ENCODE data around the gene PCGF1. TPM values are rescaled to one million over a fixed set of nuclear protein-coding genes. Genes with fewer than 3 reads are reported as not detected.

Gene PCGF1
- total and polyA plus RNA-seq, 2 of the 13 experiments (the other 11 are each of a cell fraction or from before 2014, with no cell fraction given) = 20.4 to 22.6 TPM

- TF ChIP-seq SAFB2 (CRISPR knock-in tag; IDR thresholded peaks at IDR 0.05; ENCODE audit: borderline replicate concordance, low read depth) = peak; percentile 100
- peak; percentile 94 for TF ChIP-seq MAF1 (CRISPR knock-in tag; IDR thresholded peaks at IDR 0.05; ENCODE audit: borderline replicate concordance)
- TF ChIP-seq, protein P1, sequence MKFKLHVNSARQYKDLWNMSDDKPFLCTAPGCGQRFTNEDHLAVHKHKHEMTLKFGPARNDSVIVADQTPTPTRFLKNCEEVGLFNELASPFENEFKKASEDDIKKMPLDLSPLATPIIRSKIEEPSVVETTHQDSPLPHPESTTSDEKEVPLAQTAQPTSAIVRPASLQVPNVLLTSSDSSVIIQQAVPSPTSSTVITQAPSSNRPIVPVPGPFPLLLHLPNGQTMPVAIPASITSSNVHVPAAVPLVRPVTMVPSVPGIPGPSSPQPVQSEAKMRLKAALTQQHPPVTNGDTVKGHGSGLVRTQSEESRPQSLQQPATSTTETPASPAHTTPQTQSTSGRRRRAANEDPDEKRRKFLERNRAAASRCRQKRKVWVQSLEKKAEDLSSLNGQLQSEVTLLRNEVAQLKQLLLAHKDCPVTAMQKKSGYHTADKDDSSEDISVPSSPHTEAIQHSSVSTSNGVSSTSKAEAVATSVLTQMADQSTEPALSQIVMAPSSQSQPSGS (CRISPR knock-in tag; IDR thresholded peaks at IDR 0.05) = no peak; the same call in none of the 2 replicates
- TF ChIP-seq, protein P2, sequence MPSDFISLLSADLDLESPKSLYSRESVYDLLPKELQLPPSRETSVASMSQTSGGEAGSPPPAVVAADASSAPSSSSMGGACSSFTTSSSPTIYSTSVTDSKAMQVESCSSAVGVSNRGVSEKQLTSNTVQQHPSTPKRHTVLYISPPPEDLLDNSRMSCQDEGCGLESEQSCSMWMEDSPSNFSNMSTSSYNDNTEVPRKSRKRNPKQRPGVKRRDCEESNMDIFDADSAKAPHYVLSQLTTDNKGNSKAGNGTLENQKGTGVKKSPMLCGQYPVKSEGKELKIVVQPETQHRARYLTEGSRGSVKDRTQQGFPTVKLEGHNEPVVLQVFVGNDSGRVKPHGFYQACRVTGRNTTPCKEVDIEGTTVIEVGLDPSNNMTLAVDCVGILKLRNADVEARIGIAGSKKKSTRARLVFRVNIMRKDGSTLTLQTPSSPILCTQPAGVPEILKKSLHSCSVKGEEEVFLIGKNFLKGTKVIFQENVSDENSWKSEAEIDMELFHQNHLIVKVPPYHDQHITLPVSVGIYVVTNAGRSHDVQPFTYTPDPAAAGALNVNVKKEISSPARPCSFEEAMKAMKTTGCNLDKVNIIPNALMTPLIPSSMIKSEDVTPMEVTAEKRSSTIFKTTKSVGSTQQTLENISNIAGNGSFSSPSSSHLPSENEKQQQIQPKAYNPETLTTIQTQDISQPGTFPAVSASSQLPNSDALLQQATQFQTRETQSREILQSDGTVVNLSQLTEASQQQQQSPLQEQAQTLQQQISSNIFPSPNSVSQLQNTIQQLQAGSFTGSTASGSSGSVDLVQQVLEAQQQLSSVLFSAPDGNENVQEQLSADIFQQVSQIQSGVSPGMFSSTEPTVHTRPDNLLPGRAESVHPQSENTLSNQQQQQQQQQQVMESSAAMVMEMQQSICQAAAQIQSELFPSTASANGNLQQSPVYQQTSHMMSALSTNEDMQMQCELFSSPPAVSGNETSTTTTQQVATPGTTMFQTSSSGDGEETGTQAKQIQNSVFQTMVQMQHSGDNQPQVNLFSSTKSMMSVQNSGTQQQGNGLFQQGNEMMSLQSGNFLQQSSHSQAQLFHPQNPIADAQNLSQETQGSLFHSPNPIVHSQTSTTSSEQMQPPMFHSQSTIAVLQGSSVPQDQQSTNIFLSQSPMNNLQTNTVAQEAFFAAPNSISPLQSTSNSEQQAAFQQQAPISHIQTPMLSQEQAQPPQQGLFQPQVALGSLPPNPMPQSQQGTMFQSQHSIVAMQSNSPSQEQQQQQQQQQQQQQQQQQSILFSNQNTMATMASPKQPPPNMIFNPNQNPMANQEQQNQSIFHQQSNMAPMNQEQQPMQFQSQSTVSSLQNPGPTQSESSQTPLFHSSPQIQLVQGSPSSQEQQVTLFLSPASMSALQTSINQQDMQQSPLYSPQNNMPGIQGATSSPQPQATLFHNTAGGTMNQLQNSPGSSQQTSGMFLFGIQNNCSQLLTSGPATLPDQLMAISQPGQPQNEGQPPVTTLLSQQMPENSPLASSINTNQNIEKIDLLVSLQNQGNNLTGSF (CRISPR knock-in tag; IDR thresholded peaks at IDR 0.05) = peak; percentile 90
- TF ChIP-seq ZNF562 (CRISPR knock-in tag; IDR thresholded peaks at IDR 0.05; ENCODE audit: borderline replicate concordance) = no peak
- TF ChIP-seq, protein P3, sequence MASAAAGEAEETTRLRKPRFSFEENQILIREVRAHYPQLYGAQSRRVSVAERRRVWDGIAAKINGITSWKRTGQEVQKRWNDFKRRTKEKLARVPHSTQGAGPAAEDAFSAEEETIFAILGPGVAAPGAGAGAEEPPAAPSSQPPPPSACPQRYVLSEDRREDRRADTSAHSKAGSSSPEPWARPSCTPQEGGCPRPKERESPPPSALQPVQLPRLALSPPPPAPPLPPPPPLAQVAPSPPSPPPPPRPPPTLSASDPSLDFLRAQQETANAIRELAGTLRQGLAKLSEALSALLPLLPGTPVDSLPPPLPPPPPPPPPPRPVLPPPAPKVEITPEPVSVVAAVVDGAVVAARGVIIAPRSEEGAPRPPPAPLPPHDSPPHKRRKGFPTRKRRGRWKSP (CRISPR knock-in tag; IDR thresholded peaks at IDR 0.05) = peak; percentile 88
- peak; percentile 98 for TF ChIP-seq ZNF383 (CRISPR knock-in tag; IDR thresholded peaks at IDR 0.05; ENCODE audit: borderline replicate concordance)
- peak; percentile 95; the same call in 1 of the 2 replicates for TF ChIP-seq BCL3 (CRISPR knock-in tag; IDR thresholded peaks at IDR 0.05)
- TF ChIP-seq, protein P4, sequence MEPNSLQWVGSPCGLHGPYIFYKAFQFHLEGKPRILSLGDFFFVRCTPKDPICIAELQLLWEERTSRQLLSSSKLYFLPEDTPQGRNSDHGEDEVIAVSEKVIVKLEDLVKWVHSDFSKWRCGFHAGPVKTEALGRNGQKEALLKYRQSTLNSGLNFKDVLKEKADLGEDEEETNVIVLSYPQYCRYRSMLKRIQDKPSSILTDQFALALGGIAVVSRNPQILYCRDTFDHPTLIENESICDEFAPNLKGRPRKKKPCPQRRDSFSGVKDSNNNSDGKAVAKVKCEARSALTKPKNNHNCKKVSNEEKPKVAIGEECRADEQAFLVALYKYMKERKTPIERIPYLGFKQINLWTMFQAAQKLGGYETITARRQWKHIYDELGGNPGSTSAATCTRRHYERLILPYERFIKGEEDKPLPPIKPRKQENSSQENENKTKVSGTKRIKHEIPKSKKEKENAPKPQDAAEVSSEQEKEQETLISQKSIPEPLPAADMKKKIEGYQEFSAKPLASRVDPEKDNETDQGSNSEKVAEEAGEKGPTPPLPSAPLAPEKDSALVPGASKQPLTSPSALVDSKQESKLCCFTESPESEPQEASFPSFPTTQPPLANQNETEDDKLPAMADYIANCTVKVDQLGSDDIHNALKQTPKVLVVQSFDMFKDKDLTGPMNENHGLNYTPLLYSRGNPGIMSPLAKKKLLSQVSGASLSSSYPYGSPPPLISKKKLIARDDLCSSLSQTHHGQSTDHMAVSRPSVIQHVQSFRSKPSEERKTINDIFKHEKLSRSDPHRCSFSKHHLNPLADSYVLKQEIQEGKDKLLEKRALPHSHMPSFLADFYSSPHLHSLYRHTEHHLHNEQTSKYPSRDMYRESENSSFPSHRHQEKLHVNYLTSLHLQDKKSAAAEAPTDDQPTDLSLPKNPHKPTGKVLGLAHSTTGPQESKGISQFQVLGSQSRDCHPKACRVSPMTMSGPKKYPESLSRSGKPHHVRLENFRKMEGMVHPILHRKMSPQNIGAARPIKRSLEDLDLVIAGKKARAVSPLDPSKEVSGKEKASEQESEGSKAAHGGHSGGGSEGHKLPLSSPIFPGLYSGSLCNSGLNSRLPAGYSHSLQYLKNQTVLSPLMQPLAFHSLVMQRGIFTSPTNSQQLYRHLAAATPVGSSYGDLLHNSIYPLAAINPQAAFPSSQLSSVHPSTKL (CRISPR knock-in tag; IDR thresholded peaks at IDR 0.05) = no peak
- peak; percentile 99 for TF ChIP-seq ZSCAN31 (CRISPR knock-in tag; IDR thresholded peaks at IDR 0.05; ENCODE audit: low read depth)
- peak; percentile 100 for TF ChIP-seq PHF5A (CRISPR knock-in tag; IDR thresholded peaks at IDR 0.05; ENCODE audit: low read depth, unreplicated experiment)
- peak; percentile 93 for TF ChIP-seq KLF6 (CRISPR knock-in tag; IDR thresholded peaks at IDR 0.05)
- TF ChIP-seq ZNF20 (CRISPR knock-in tag; IDR thresholded peaks at IDR 0.05) = peak; percentile 27; the same call in 1 of the 2 replicates
- TF ChIP-seq ZBTB20 (CRISPR knock-in tag; IDR thresholded peaks at IDR 0.05; ENCODE audit: borderline replicate concordance, low read depth) = peak; percentile 79; the same call in 1 of the 2 replicates
Measured at GRCh38 chr2:74472086-74472944, 35.2 kb downstream of the PCGF1 start, which contains the start of gene MRPL53 (continued).
